HG03060 (cell line): ENCODE data around the gene LCN12.

Experiments used
- ATAC-seq: cut with Tn5 transposase; IDR thresholded peaks from one replicate; pipeline ENCODE4 v1.9.1; 2021; ENCODE audit warnings: low read depth, moderate number of reproducible peaks; ENCODE audit not compliant: unreplicated experiment

The LCN12 gene

GRCh38 chr9:136944212-136944518 lies 7.9 kb upstream of the LCN12 start:
- ATAC-seq, result peak; percentile 7

- peak; percentile 62 for ATAC-seq
Observed at GRCh38 chr9:136944519-136945332, 7.3 kb upstream of the LCN12 start, which contains the start of the genes C8G and FBXW5. Gene C8G, plus strand, starts transcription at chr9:136945243. Its CDS starts 78 bp downstream, at chr9:136945321. Gene FBXW5, minus strand, starts transcription at chr9:136944738. Its CDS starts 655 bp downstream, at chr9:136944083.

DNA sequence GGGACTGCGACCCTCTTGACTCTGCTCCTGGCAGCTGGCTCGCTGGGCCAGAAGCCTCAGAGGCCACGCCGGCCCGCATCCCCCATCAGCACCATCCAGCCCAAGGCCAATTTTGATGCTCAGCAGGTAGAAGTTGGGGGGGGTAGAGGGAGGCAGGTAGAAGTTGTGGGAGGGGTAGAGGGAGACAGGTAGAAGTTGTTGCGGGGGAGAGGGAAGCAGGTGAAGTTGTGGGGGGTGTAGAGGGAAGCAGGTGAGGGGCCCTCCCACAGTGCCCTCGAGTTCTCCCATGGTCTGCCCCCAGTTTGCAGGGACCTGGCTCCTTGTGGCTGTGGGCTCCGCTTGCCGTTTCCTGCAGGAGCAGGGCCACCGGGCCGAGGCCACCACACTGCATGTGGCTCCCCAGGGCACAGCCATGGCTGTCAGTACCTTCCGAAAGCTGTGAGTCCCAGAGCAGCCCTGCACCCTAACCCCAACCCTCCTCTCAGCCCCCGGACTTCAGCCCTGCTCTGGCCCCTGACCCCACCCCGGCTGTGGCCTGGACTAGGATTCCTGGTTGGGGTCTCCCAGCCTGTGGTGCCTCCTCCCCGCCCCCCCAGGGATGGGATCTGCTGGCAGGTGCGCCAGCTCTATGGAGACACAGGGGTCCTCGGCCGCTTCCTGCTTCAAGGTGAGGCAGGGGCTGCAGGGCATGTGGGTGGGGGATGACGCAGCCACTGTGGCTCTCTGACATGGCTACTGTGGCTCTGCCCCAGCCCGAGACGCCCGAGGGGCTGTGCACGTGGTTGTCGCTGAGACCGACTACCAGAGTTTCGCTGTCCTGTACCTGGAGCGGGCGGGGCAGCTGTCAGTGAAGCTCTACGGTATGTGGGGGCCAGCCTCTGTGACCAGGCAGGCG lies 6.5 kb upstream of the LCN12 start:
- no peak for ATAC-seq

GRCh38 chr9:136946228-136947027 lies 5.6 kb upstream of the LCN12 start:
- no peak for ATAC-seq

DNA sequence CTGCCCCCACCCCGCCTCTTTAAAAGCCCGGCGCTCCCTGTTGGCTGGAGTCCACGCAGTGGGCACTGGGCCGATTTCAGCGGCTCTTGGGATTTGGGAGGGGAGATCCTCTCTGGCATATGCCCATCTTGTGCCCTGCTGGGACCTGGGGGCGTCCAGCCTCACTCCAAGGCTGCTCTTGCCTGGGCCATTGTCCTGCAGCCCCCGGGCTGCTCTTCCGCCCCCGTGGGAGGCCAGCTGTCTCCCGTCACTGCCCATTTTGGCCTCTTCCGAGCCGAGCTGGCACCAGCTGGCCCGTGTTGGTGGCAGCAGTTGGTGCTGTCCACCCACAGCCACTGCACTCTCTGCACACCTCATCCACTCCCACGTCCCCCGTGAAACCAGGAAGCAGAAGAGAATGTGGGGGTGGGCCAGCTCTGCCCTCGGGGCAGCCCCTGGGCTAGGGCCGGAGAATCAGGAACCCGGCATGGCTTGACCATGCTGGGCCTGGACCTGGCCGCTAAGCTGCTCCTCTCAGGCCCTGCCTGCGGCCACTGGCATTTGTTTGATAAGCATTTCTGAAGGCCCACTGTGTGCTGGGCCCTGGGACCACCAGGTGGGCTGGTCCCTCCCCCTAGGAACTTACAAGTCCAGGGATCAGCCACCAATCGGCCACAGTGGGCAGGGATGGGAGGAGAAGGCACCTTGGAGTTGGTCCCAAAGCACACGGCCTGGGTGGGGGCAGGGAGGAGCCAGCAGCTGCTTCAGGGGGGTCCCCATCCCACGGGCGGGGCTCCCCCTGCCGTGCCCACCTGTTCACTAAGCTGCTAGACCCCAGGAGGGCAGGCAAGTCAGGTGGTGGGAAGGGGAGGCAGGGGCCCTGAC lies 4.8 kb upstream of the LCN12 start:
- no peak for ATAC-seq

DNA sequence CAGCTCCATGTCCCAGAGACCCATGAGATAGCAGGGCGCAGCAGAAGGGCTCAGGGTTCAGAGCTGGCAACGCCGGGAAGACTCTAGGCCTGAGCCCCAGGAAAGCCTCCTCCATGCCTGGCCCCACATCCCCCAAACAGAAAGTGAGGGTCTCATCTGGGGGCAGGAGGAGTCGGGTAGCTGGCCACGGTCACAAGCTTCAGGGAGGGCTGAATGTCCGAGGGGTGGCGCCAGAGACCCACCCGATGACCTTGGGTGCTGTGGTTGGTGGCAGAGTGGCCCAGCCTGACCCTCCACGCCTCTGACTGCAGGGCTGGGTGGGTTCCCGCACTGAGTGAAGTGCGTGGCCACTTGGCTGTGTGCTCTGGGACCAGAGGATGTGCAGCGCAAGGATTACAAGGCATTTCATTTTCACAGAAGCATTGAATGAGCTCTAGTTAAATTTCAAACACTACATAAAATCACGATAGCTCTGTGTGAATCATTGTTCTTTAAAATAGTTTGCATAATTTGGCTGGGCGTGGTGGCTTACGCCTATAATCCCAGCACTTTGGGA lies 4.0 kb upstream of the LCN12 start:
- ATAC-seq, result no peak

DNA sequence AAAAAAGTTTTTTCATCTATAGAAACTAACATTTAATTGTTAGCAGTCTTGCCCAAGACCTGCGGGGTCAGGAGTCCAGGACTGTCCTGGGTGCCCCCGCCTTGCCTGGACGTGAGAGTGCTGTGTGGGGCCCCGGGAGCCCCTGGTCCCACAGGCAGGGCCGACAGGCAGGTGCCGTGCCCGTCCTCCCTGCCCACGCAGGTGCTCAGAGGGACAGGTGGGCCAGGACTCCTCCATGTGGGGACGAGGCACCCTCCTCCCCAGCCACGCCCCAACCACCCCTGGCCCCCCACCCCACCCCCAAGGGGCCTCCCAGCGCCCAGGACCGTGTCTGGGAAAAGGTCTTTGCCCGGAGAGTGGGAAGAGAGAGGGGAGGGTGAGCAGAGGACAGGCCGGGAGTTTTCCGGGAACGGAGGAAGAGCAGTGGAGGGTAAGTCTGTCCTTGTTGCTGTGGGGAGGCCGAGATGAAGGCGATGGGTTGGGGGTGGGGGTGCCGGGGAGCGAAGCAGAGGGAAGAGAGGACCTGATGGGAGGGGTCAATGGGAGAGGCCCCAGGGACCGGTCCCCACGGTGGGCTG lies 2.7 kb upstream of the LCN12 start:
- no peak for ATAC-seq

DNA sequence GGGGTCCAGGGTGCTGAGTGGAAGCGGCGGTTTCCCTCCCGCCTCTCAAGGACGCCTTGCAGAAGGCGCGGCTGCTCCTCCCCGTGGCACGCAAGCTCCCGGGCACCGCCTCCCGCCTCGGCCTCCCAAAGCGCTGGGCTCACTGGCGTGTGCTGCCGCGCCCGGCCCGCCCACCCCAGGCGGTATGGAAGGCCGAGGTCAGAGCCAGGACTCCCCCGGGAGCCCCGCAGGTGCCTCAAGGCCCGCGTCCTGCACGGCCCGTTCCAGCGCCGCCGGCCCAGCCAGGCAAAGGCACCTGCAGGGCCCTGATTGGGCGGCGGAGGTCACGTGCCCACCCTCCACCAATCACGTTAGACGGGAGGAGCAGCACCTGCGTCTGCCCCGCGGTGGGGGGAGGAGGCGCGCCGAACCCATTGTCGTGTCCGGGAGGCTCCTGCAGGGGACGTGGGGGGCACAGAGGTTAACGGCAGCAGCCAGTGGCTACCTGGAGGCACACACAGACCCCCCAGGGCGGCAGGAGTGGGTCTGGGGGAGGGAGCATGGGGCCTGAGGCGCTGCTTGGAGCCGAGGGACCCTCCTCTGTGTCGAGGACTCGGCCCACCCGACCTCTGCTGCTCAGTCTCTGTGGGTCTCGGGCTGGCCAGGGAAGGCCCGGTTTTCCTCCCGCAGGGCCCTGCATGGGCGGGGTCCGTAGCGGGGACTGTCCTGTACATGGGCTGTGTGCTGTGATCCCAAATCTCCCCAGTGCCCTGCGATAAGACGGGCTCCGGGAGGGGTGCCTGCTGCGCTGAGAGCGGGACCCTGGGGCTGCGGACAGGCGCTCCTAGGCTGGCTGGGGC lies 2.0 kb upstream of the LCN12 start:
- peak; percentile 65 for ATAC-seq

DNA sequence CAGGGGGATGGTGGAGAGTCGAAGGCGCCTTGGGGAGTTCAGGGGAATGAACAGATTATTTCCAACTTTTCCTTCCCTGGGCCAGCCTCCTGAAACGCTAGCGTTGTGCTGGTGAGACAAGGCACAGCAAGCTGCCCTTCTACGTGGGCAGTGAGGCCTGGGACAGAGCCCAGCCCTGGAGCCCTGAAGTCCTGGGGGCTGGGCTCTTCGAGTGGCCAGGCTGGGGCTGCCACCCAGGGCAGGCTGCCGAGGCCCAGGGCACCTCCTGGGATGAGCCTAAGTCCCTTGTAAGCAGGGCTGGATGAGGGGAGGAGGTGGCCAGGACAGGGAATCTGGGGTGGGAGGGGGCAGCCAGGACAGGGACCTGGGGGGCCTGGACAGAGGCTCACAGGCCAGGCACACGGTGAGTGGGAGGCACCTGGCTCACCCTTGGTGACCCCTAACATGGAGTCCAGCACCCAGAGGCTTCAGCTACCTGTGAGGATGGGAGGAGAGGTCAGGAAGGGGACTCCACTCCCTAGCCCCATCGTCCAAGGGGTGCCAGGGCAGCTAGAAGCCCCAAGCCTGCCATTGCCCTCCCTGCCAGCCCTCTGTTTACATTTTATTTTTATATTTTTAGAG lies 1.3 kb upstream of the LCN12 start:
- no peak for ATAC-seq

DNA sequence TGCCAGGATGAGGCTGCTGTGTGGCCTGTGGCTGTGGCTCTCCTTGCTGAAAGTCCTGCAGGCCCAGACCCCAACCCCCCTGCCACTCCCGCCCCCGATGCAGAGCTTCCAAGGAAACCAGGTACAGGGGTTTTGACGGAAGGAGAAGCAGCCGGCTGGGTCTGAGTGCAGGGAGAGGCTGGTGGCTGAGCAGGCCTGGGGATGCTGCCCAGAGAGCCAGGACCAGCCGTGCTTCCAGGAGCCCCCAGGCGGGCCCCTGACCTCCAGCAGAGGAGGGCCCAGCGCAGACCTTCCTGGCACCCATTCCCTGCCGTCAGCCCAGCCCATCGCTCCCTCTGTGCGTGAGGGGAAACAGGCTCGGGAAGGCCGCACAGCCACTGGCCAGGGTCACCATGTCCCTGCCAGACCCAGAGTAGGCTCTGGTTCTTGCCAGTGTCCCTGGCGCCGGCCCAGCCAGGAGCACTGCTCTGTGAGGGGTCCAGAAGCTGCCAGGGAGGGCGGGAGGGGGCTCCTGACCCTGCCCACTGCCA lies 313 bp downstream of the LCN12 start:
- no peak for ATAC-seq

DNA sequence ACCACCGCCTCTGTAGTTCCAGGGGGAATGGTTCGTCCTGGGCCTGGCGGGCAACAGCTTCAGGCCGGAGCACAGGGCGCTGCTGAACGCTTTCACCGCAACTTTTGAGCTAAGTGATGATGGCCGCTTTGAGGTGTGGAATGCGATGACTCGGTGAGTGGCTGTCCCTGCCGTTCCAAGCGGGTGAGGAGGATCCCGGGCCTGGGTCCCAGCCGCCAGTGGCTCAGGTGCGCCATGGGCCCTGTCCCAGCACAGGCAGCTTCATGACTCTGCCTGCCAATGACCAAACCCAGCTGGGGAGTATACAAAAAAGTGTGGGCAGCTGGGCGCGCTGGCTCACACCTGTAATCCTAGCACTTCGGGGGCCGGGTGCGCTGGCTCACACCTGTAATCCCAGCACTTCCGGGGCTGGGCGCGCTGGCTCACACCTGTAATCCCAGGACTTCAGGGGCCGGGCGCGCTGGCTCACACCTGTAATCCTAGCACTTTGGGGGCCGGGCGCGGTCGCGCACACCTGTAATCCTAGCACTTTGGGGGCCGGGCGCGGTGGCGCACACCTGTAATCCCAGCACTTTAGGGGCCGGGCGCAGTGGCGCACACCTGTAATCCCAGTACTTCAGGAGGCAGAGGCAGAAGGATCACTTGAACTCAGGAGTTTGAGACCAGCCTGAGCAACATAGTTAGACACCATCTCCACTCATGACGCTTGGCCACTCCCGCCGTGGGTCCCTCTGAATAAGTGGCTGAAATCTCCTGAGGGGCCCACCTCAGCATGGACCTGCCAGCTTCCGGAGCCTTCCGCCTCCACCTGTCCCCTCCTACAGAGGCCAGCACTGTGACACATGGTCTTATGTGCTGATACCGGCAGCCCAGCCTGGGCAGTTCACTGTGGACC lies 1.1 kb downstream of the LCN12 start:
- ATAC-seq, result no peak

GRCh38 chr9:136953771-136954269 lies 1.7 kb downstream of the LCN12 start:
- no peak for ATAC-seq

DNA sequence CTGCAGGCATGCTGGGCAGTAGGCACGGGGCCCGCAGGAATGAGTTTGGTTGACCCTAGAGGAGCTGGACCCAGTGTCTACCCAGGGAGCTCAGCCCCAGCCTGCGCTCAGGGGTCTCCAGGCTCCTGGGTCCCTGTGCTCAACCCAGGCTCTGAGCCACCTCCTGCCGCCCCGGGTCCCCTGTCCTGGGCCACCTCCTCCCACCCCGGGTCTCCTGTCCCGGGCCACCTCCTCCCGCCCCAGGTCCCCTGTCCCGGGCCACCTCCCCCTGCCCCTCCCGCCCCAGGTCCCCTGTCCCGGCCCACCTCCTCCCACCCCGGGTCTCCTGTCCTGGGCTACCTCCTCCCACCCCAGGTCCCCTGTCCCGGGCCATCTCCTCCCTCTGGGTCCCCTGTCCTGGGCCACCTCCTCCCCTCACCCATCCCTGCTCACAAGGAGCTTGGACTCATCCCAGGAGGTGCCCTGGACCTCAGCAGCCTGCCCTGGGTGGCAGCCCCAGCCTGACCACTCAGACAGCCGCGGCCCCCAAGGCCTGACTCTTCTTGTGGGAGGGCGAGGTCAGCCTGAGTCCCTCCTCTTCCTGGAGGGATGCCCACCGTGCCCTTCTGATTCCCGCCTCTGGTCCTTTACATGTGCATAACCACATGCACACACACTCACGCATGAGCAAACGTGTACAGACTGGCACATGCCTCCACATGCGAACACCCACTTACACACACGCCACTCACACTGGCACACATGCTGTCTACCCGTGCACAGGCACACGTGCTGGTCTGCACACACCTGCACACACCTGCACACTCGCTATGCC lies 2.4 kb downstream of the LCN12 start:
- ATAC-seq, result no peak

- no peak for ATAC-seq
Observed at GRCh38 chr9:136955202-136955942, 3.3 kb downstream of the LCN12 start.

DNA sequence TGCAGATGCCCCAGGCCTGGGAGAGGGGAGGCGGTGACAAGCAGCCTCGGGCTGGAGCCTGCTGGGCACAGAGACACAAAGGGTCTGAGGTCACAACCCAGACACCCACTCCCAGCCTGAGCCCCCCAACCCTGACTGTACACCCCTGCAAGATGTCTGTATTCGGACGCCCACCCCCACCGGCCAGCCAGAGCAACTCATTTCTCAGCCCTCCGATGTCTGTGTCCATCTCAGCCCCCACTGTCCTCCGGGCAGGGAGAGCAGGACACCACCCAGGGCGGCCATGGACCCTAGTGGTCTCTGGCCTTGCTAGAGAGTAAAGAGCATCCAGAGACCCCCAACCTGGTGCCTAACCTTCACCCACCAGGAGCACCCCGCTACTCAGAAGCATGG lies 3.9 kb downstream of the LCN12 start:
- ATAC-seq, result no peak
